ENCODE results near the gene BEGAIN.

The BEGAIN gene

DNA sequence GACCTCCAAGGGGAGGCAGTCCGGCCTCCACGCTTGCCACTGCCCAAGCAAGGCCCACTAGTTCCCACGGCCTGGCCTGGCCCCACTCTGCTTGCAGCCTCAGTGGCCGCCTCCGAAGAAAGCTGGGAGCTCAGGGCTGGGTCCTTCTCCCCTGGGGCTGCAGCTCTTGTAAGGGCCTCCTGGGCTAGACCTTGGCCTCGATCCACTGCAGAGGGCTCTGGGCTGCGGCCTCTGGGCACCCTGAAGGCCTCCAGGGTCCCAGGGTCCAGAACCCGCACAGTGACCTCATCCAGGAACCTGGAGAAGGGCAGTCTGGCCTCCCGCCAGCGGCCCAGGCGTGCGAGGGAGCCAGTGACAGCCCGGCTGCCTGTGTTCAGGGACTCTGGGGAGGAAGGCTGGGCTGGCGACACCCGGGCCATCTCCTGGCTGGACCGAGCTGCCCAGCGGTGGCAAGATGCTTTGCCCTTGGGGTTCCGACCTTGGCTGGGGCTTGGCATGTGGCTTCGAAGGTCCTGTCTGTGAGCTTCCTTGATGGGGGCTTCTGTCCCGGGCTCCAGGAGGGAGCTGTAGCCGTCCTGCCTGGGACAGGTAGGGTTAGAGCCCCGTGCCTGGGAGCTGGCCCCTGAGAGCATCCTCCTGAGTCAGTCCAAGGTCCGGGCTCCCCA, 9.8 kb downstream of the BEGAIN start:
- no peak overlapping the region for H3K4me3 ChIP-seq (ENCODE audit: low read depth, low read length)
- TF ChIP-seq CTCF (IDR thresholded peaks at IDR 0.05; ENCODE audit: insufficient read depth, low read length, missing control alignments) = no peak
- POLR2A ChIA-PET = no interaction called here
- CTCF ChIA-PET = interaction anchor here (1.2 kb wide), 1 partner anchor 68 kb away, joined by 3 read pairs; no protein-coding TSS in a partner anchor
- DNase-seq (ENCODE audit: low read depth, low spot score) = no peak

DNA sequence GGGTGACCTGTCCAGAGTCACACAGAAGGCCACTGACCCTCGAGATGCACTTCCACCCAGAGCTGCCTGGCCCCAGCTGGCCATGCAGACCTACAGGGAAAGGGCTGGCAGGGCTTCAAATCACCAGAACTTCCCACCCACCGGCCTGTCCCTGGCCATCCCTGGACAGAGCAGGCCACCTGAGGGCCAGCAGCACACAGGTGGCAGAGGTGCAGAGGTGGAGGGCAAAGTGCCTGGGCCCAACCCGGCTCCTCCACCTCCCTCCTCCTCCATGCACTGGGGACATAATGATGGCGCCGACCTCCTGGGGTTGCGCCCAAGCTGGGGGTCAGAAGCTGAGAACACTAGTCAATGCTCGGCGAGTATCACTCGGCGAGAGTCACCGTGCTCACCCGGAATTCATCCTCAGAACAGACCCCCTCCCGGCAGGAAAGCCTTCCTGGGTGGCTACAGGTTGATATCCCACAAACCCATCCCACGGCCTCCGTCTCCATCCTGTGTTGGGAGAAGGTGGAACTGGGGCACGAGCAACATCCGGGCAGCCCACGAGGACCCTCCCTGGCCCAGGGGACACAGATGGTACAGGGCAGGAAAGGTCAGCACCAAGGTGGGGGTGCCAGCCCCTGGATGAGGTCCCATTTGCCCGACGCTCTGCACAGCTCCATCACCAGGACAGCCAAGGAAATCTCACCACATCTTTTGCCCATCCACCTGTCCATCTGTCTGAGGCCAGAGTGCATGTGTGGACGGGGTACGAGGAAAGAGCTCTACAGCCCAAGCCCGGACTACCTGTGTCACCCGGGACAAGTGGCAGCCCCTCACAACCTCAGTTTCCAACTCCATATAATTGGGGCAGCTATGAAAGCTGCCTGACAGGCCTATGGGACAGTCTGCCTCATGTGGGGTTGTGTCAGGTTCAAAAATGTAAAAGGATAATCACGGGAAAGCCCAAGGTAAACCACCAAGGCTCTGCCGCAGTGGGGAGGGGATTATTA, 10.8 kb downstream of the BEGAIN start:
- no peak for DNase-seq (ENCODE audit: low read depth, low spot score)
- ChIA-PET POLR2A (no interaction called here), CTCF (interaction anchor here (1.2 kb wide), 1 partner anchor 69 kb away, joined by 3 read pairs; no protein-coding TSS in a partner anchor)
- TF ChIP-seq CTCF (IDR thresholded peaks at IDR 0.05; ENCODE audit: insufficient read depth, low read length, missing control alignments) = no peak
- no peak overlapping the region for H3K4me3 ChIP-seq (ENCODE audit: low read depth, low read length)

GRCh38 chr14:100575266-100575995, 11.8 kb downstream of the BEGAIN start:
- TF ChIP-seq CTCF (IDR thresholded peaks at IDR 0.05; ENCODE audit: insufficient read depth, low read length, missing control alignments) = no peak
- ChIA-PET POLR2A (no interaction called here), CTCF (interaction anchor here (1.7 kb wide), 1 partner anchor 190 kb away, joined by 4 read pairs; no protein-coding TSS in a partner anchor)
- no peak overlapping the region for H3K4me3 ChIP-seq (ENCODE audit: low read depth, low read length)
- DNase-seq (ENCODE audit: low read depth, low spot score) = no peak

DNA sequence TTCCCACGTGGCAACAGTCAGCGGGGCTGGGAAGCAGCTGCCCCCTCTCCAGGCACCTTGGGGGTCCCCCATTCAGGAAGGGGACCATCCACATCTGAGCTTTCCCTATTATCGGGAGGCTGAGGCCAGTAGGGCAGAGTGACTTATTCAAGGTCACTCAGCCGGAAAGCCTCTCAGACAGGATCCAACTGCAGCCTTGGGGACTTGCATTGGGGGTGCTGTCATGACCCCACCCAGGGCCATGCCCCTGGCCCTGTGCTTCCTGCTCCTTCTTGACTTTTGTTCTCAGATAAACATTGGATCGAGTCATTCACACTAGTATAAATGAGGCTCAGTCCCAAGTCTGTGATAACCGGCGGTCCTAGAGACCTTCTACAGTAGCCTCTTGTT, 12.6 kb downstream of the BEGAIN start:
- TF ChIP-seq CTCF (IDR thresholded peaks at IDR 0.05; ENCODE audit: insufficient read depth, low read length, missing control alignments) = no peak
- no peak overlapping the region for H3K4me3 ChIP-seq (ENCODE audit: low read depth, low read length)
- ChIA-PET CTCF (interaction anchor here (1.7 kb wide), 1 partner anchor 189 kb away, joined by 4 read pairs; no protein-coding TSS in a partner anchor), POLR2A (no interaction called here)
- DNase-seq (ENCODE audit: low read depth, low spot score) = no peak

DNA sequence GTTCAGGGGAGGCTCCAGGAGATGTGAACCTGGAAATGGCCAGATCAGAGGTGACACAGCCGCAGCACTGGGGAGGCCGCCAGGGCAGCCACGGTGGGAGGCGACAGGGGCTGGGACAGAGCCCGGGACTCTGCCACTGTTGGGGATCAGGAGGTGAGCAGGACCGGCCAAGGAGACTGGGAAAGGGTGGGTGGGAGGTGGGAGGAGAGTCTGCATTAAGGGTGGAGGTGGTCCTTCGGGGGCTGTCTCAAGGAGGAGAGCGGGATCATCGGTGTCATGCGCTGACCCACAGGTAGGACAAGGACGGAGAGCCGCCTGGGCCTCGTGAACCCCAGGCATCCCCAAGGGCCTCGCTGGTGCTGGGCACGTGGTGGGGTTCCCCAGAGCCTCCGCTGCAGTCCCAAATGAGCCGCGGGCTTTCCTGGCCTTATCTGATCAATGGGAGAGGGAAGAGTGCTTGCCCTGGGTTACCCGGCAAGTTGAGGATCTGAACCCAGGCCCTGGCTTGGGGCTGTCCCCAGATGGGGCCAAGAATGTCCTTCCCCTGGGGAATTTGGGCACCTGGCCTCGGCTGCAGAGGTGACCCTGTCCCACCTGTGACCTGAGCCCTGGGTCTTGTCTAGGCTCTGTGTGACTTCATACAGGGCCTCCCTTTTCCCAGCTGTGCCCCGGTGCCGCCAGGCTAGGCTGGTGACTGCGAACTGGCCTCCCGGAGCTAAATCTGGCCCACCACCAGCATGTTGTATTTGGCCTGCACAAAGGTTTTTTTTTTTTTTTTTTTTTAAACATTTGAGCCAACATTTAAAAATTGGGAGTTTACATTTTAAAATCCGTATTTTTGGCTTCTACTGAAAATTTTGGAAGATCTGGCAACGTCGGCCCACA, 13.2 kb downstream of the BEGAIN start:
- no peak overlapping the region for H3K4me3 ChIP-seq (ENCODE audit: low read depth, low read length)
- ChIA-PET POLR2A (no interaction called here), CTCF (interaction anchor here (1.7 kb wide), 1 partner anchor 189 kb away, joined by 4 read pairs; no protein-coding TSS in a partner anchor)
- TF ChIP-seq CTCF (IDR thresholded peaks at IDR 0.05; ENCODE audit: insufficient read depth, low read length, missing control alignments) = no peak
- no peak for DNase-seq (ENCODE audit: low read depth, low spot score)
